HG03045 (cell line): ENCODE data around the gene TMEM164.

ENCODE experiments used
- ATAC-seq: cut with Tn5 transposase; IDR thresholded peaks from one replicate; pipeline ENCODE4 v1.9.1; 2021; ENCODE audit warnings: mild to moderate bottlenecking, moderate library complexity; ENCODE audit not compliant: unreplicated experiment

Gene TMEM164

GRCh38 chrX:110062919-110063318, 60.0 kb downstream of the TMEM164 start:
- no peak for ATAC-seq

- ATAC-seq: no peak
Measured at GRCh38 chrX:110066488-110067225, 63.7 kb downstream of the TMEM164 start.

GRCh38 chrX:110070970-110071369, 68.1 kb downstream of the TMEM164 start:
- ATAC-seq: no peak

- ATAC-seq: no peak
Measured at GRCh38 chrX:110081320-110081719, 78.4 kb downstream of the TMEM164 start.

- ATAC-seq: no peak
Measured at GRCh38 chrX:110081740-110082139, 78.8 kb downstream of the TMEM164 start.

- ATAC-seq: no peak
Measured at GRCh38 chrX:110082161-110082560, 79.2 kb downstream of the TMEM164 start.

GRCh38 chrX:110086162-110086915, 83.4 kb downstream of the TMEM164 start:
- no peak for ATAC-seq

GRCh38 chrX:110086916-110087484, 84.1 kb downstream of the TMEM164 start:
- ATAC-seq: no peak

- no peak for ATAC-seq
Measured at GRCh38 chrX:110087485-110088356, 84.8 kb downstream of the TMEM164 start.

- ATAC-seq: no peak
Measured at GRCh38 chrX:110089656-110090403, 86.9 kb downstream of the TMEM164 start.

GRCh38 chrX:110097920-110098319, 95.0 kb downstream of the TMEM164 start:
- no peak for ATAC-seq

GRCh38 chrX:110103344-110103743, 100.4 kb downstream of the TMEM164 start:
- no peak for ATAC-seq

GRCh38 chrX:110104078-110104477, 101.2 kb downstream of the TMEM164 start:
- ATAC-seq: no peak

GRCh38 chrX:110108381-110108821, 105.5 kb downstream of the TMEM164 start:
- no peak for ATAC-seq

- ATAC-seq: no peak
Measured at GRCh38 chrX:110114260-110114776, 111.4 kb downstream of the TMEM164 start.

- no peak for ATAC-seq
Measured at GRCh38 chrX:110116066-110116980, 113.4 kb downstream of the TMEM164 start.

GRCh38 chrX:110118530-110118929, 115.6 kb downstream of the TMEM164 start:
- ATAC-seq: no peak

- ATAC-seq: no peak
Measured at GRCh38 chrX:110119480-110119879, 116.6 kb downstream of the TMEM164 start.

- ATAC-seq: no peak
Measured at GRCh38 chrX:110120025-110120424, 117.1 kb downstream of the TMEM164 start.
